ENCODE data around the gene PPP2R3A. TPM values are rescaled to one million over a fixed set of nuclear protein-coding genes. Genes with fewer than 3 reads are reported as not detected.

PPP2R3A gene
- total and polyA plus RNA-seq, 2 of the 4 experiments (the other 2 are of a cell fraction): 11.3 to 37.3 TPM

- Histone ChIP-seq H3K4me3 (ENCODE audit: insufficient read depth, low read depth, low read length) (no peak overlapping the region), H3K36me3 (ENCODE audit: control insufficient read depth, insufficient read depth, low read length) (peaks cover 4% of the 10 kb centered on the region; the same call in 1 of the 2 replicates), H3K4ac (ENCODE audit: low read depth, low read length) (no peak overlapping the region), H2BK120ac (ENCODE audit: low read depth, low read length) (no peak overlapping the region), H3K9me1 (ENCODE audit: insufficient read depth, low read length) (peaks cover 3% of the 10 kb centered on the region; the same call in 1 of the 2 replicates), H3K4me2 (ENCODE audit: low read depth, low read length) (no peak overlapping the region), H2BK20ac (ENCODE audit: low read depth, low read length) (no peak overlapping the region), H4K91ac (ENCODE audit: insufficient read depth, low read depth, low read length) (no peak overlapping the region), H3K18ac (ENCODE audit: low read depth, low read length) (no peak overlapping the region), H4K20me1 (ENCODE audit: insufficient read depth, low read length) (no peaks in the 10 kb centered on the region; the same call in 1 of the 2 replicates), H2BK15ac (ENCODE audit: low read depth, low read length) (no peak overlapping the region), H3K56ac (ENCODE audit: extremely low read depth, insufficient read depth, low read length) (no peak overlapping the region), H3K23ac (ENCODE audit: low read depth, low read length) (no peak overlapping the region), H2AK9ac (replicated peaks; ENCODE audit: low read depth, low read length, poor library complexity) (no peak overlapping the region), H2AK5ac (ENCODE audit: low read depth, low read length) (no peak overlapping the region), H4K5ac (ENCODE audit: low read depth, low read length) (no peak overlapping the region), H3K27ac (ENCODE audit: insufficient read depth, low read length) (no peak overlapping the region), H3K4me1 (ENCODE audit: control insufficient read depth, insufficient read depth, low read length) (peaks cover 8% of the 10 kb centered on the region), H3K14ac (replicated peaks; ENCODE audit: low read depth, low read length) (no peak overlapping the region), H2BK5ac (ENCODE audit: low read depth, low read length, poor library complexity, severe bottlenecking) (no peak overlapping the region), H3K27me3 (ENCODE audit: control insufficient read depth, insufficient read depth, low read length) (no peaks in the 10 kb centered on the region), H3K9ac (ENCODE audit: low read depth, low read length) (no peak overlapping the region), H4K8ac (ENCODE audit: low read depth in 2 of 2, low read length in 2 of 2) (no peak overlapping the region), H3K79me1 (ENCODE audit: low read depth in 1 of 2, low read length in 2 of 2) (peaks cover 12 to 42% of the 10 kb centered on the region in 2 experiments), H3K9me3 (ENCODE audit: control insufficient read depth, insufficient read depth, low read length) (no peaks in the 10 kb centered on the region), H2AFZ (replicated peaks; ENCODE audit: low read length, poor library complexity) (no peak overlapping the region)
- ATAC-seq (ENCODE audit: low read depth) (no peak), DNase-seq (peak; percentile 28)
- intact Hi-C loops (cut with micrococcal nuclease): no loop called here
- POLR2A ChIA-PET (ENCODE audit: unreplicated experiment): no interaction called here
- TF ChIP-seq ELK1 (IDR thresholded peaks at IDR 0.05; ENCODE audit: borderline replicate concordance, low read depth, low read length): no peak
- no peak for TF ChIP-seq USF2 (IDR thresholded peaks at IDR 0.05; ENCODE audit: low read depth, low read length)
- no peak for TF ChIP-seq NFE2L2 (IDR thresholded peaks at IDR 0.05; ENCODE audit: low read depth, low read length)
- TF ChIP-seq BHLHE40 (IDR thresholded peaks at IDR 0.05; ENCODE audit: low read depth, low read length): no peak
- no peak for TF ChIP-seq RAD21 (IDR thresholded peaks at IDR 0.05; ENCODE audit: low read length)
- no peak for TF ChIP-seq FOS (IDR thresholded peaks at IDR 0.05; ENCODE audit: low read depth, low read length)
- TF ChIP-seq SMC3 (IDR thresholded peaks at IDR 0.05; ENCODE audit: low read depth, low read length): no peak
- no peak for TF ChIP-seq RFX5 (IDR thresholded peaks at IDR 0.05; ENCODE audit: low read depth, low read length)
- no CpG with 5 or more reads among the region's 3 CpGs for WGBS, 2 experiments (ENCODE audit: extremely low coverage in 2 of 2, insufficient read length in 1 of 2)
- in situ Hi-C loops (cut with MboI; ENCODE audit: low sequenced_read_pairs): no loop called here
- no TSS peak for BruUV-seq (replicated peaks)
- CTCF ChIA-PET: interaction anchor here (1.4 kb wide), 1 partner anchor 729 kb away, joined by 3 read pairs; the partner anchor contains the start of gene STAG1
- dilution Hi-C loops (cut with HindIII; ENCODE audit: low sequenced_read_pairs, unreplicated experiment): no loop called here
Measured at GRCh38 chr3:136023264-136023978, 57.9 kb downstream of the PPP2R3A start.
